A549 (cell line): ENCODE measurements around the gene AUTS2. TPM values are rescaled to one million over a fixed set of nuclear protein-coding genes. Genes with fewer than 3 reads are reported as not detected.

Experiments used
- ATAC-seq, 2 experiments: fragments of 200-7000 bp in 1 of 2; fragments of >200 bp in 1 of 2; cut with Nextera tagmentation in 1 of 2; cut with Tn5 transposase in 1 of 2; 3 replicates each; pipeline versions ENCODE4 v1.8.0 to v1.9.1; 2018 to 2020; ENCODE audit warnings: mild to moderate bottlenecking in 1 of 2, moderate library complexity in 1 of 2
- CTCF ChIA-PET: fragments of 300-600 bp; sonication (Branson Sonifier 250); formaldehyde crosslinking; extraction: SDS; loops from one replicate; lab custom pipeline; 2021; ENCODE audit warnings: antibody characterized with exemption, inconsistent platforms; lab: Yijun Ruan, JAX
- POLR2A ChIA-PET: fragments of 350-600 bp; formaldehyde crosslinking; extraction: SDS; loops from one replicate; lab custom pipeline; 2021; ENCODE audit warnings: antibody characterized with exemption, inconsistent platforms; lab: Yijun Ruan, JAX
- DNase-seq, 2 experiments: peaks; one replicate each; pipeline versions ENCODE4 v3.0.0 to v3.0.0-alpha.2; 2011 to 2016; ENCODE audit warnings: low read depth in 1 of 2, low spot score in 1 of 2
- FAIRE-seq: peaks from 2 replicates; lab custom pipeline; 2011; peaks lifted over from hg19 to GRCh38; lab: Jason Lieb, UNC
- H3K27ac ChIP-seq, 2 experiments: fragments of >200 bp; sonication (Bioruptor Twin); formaldehyde crosslinking; 3 replicates each; pipeline ENCODE4 v1.5.1; 2016 to 2017
- H3K4me1 ChIP-seq: fragments of >200 bp; sonication (Bioruptor Twin); formaldehyde crosslinking; 3 replicates; pipeline ENCODE4 v1.6.1; 2016
- H3K4me2 ChIP-seq: fragments of >200 bp; sonication (Bioruptor Twin); formaldehyde crosslinking; 3 replicates; pipeline ENCODE4 v1.6.1; 2016
- H3K4me3 ChIP-seq: fragments of >200 bp; sonication (Bioruptor Twin); formaldehyde crosslinking; 3 replicates; pipeline ENCODE4 v1.5.1; 2016
- H3K9me3 ChIP-seq: fragments of >200 bp; sonication (Bioruptor Twin); formaldehyde crosslinking; 3 replicates; pipeline ENCODE4 v1.6.1; 2016
- BHLHE40 ChIP-seq: IDR thresholded peaks from 2 replicates; pipeline ENCODE4 v1.6.1; 2012; ENCODE audit warnings: low read depth, low read length, inconsistent platforms
- CBX8 ChIP-seq: fragments of 200-600 bp; sonication (generic); IDR thresholded peaks from 2 replicates; pipeline ENCODE4 v1.6.1; 2016
- CHD4 ChIP-seq: fragments of 200-600 bp; sonication (generic); IDR thresholded peaks from 2 replicates; pipeline ENCODE4 v1.6.1; 2016; ENCODE audit warnings: antibody characterized with exemption, mild to moderate bottlenecking, borderline replicate concordance
- EP300 ChIP-seq, 2 experiments: fragments of >200 bp; sonication (Bioruptor Twin); formaldehyde crosslinking; IDR thresholded peaks; 2 replicates in 1 of 2; 3 replicates in 1 of 2; pipeline ENCODE4 v1.6.1; 2016 to 2017
- ESRRA ChIP-seq: fragments of 150-350 bp; IDR thresholded peaks from 2 replicates; pipeline ENCODE4 v1.6.1; 2014; ENCODE audit warnings: mild to moderate bottlenecking, low read length, borderline replicate concordance
- FOSB ChIP-seq: fragments of 250-450 bp; sonication (Bioruptor Pico); IDR thresholded peaks from 2 replicates; pipeline ENCODE4 v1.5.0; 2020; ENCODE audit warnings: mild to moderate bottlenecking, moderate library complexity
- FOSL2 ChIP-seq, 2 experiments: fragments of 450-650 bp in 1 of 2; fragments of >200 bp in 1 of 2; sonication (Bioruptor Twin) in 1 of 2; formaldehyde crosslinking; IDR thresholded peaks; 2 replicates each; pipeline versions ENCODE4 v1.5.0 to v1.6.1; 2016 to 2020; ENCODE audit warnings: mild to moderate bottlenecking in 1 of 2, moderate library complexity in 1 of 2
- GATA3 ChIP-seq: IDR thresholded peaks from 2 replicates; pipeline ENCODE4 v1.6.1; 2012; ENCODE audit warnings: borderline replicate concordance
- HDAC2 ChIP-seq: fragments of 200-600 bp; sonication (generic); IDR thresholded peaks from 2 replicates; pipeline ENCODE4 v1.6.1; 2016
- HEYL ChIP-seq: fragments of 250-450 bp; sonication (Bioruptor Pico); IDR thresholded peaks from 2 replicates; pipeline ENCODE4 v1.8.0; 2021; ENCODE audit warnings: mild to moderate bottlenecking, moderate library complexity
- HMGXB4 ChIP-seq: fragments of 250-450 bp; sonication (Bioruptor Pico); IDR thresholded peaks from 2 replicates; pipeline ENCODE4 v1.5.0; 2021; ENCODE audit warnings: mild to moderate bottlenecking, moderate library complexity, borderline replicate concordance
- JUN ChIP-seq, 2 experiments: fragments of >200 bp; sonication (Bioruptor Twin); formaldehyde crosslinking; IDR thresholded peaks; 2 replicates in 1 of 2; 3 replicates in 1 of 2; pipeline ENCODE4 v1.6.1; 2016 to 2017
- KDM1A ChIP-seq: fragments of 200-600 bp; sonication (generic); IDR thresholded peaks from 2 replicates; pipeline ENCODE4 v1.6.1; 2016; ENCODE audit warnings: low read depth, mild to moderate bottlenecking
- MAFK ChIP-seq: fragments of 450-650 bp; IDR thresholded peaks from 2 replicates; pipeline ENCODE4 v1.6.1; 2014; ENCODE audit not compliant: partially characterized antibody
- MAZ ChIP-seq: fragments of 150-350 bp; IDR thresholded peaks from 2 replicates; pipeline ENCODE4 v1.6.1; 2014; ENCODE audit warnings: antibody characterized with exemption, low read depth, low read length, borderline replicate concordance
- NR3C1 ChIP-seq: fragments of >200 bp; sonication (Bioruptor Twin); formaldehyde crosslinking; IDR thresholded peaks from 3 replicates; pipeline ENCODE4 v1.6.1; 2017
- PHF8 ChIP-seq: fragments of 200-600 bp; sonication (generic); IDR thresholded peaks from 2 replicates; pipeline ENCODE4 v1.6.1; 2016; ENCODE audit warnings: low read depth, mild to moderate bottlenecking, antibody characterized with exemption, moderate library complexity, borderline replicate concordance
- RAD21 ChIP-seq, 2 experiments: fragments of >200 bp in 1 of 2; sonication (Bioruptor Twin) in 1 of 2; formaldehyde crosslinking in 1 of 2; IDR thresholded peaks in 1 of 2; conservative IDR thresholded peaks in 1 of 2; 2 replicates in 1 of 2; 3 replicates in 1 of 2; pipeline ENCODE4 v1.6.1; 2012 to 2018; ENCODE audit warnings: inconsistent platforms in 1 of 2
- RNF2 ChIP-seq: fragments of 200-600 bp; sonication (generic); IDR thresholded peaks from 2 replicates; pipeline ENCODE4 v1.6.1; 2016; ENCODE audit warnings: low read depth, mild to moderate bottlenecking, antibody characterized with exemption, moderate library complexity, borderline replicate concordance
- TP53 ChIP-seq: fragments of 250-450 bp; sonication (Bioruptor Pico); IDR thresholded peaks from 2 replicates; pipeline ENCODE4 v1.5.0; 2021; ENCODE audit warnings: mild to moderate bottlenecking, moderate library complexity
- USF2 ChIP-seq: fragments of 450-650 bp; IDR thresholded peaks from 2 replicates; pipeline ENCODE4 v1.6.1; 2014; ENCODE audit warnings: antibody characterized with exemption
- ZC3H11A ChIP-seq: fragments of 450-650 bp; IDR thresholded peaks from 2 replicates; pipeline ENCODE4 v1.6.1; 2014; ENCODE audit warnings: antibody characterized with exemption, mild to moderate bottlenecking
- ZSCAN20 ChIP-seq: fragments of 250-450 bp; sonication (Bioruptor Pico); IDR thresholded peaks from 2 replicates; pipeline ENCODE4 v1.8.0; 2022; ENCODE audit warnings: mild to moderate bottlenecking, moderate library complexity
- WGBS: methylation state at CpG from one replicate; pipeline ENCODE4 v1.1.6; 2017; ENCODE audit errors: missing lambda C conversion rate; 5-methylcytosine and 5-hydroxymethylcytosine counted together
- polyA plus RNA-seq, 4 experiments: library from polyadenylated mRNA; depleted of rRNA in 3 of 4; stranded (reverse); fragments of >200 nt; fragmentation: RNase III in 1 of 4; extraction: RNeasy Plus Mini Kit Qiagen cat#74134 plus additional on column Dnase treatment in 1 of 4; gene quantifications; 2 replicates in 3 of 4; 3 replicates in 1 of 4; pipeline ENCODE4 v1.2.3, GENCODE V29; 2011 to 2017
- TF ChIP-seq, protein P1 (sequence below): IDR thresholded peaks from 2 replicates; pipeline ENCODE4 v1.6.1; 2012

The AUTS2 gene
- polyA plus RNA-seq, 2 of the 4 experiments (the other 2 are of a cell fraction), result 1.6 to 3.6 TPM

DNA sequence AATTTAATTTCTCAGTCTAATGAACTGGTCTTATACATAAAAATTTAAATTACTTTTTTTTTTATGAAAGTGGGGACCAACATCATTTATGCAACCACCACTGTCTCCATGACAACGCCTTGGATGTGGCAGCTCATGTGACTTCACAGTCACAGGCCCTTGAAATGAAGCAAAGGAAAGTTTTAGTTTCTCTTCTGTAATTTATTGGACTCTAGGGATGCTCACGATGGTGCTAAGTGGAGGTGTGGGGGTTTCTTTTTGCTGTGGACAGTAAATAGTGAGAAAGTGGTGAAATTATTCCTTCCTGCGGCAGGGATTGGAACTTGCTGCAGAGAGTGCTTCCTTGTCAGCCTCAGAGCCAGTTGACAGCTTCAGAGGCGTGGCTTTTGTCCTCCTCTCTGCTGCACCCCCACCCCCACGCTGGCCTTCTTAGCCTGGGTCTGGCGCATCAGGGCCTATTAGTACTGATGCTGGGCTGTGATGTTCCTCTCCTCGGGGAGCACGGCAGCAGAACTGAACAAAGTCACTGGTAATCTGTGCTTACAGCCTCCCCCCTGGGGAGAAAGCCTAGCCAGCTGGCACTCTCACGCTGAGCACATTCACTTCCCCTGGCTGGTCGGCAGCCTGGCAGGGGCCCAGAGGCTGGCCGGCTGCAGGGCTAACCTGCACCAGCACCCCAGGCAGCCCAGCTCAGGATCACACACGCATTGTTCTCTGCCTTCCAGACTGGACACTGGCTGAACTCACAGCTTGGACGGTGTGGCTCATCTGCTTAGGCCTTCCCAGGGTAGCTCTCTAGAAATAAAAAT lies 1016.2 kb downstream of the AUTS2 start:
- no peak for TF ChIP-seq HDAC2
- no peak for TF ChIP-seq FOSL2 (IDR thresholded peaks at IDR 0.05)
- no peak for TF ChIP-seq FOSL2 (CRISPR knock-in tag; IDR thresholded peaks at IDR 0.05)
- no peak for DNase-seq
- ChIA-PET CTCF (interaction anchor here (0.6 kb wide), 1 partner anchor 155 kb away, joined by 4 read pairs; no protein-coding TSS in a partner anchor), POLR2A (no interaction called here)
- WGBS, result 20% methylated on average over 10 of the region's 13 CpGs
- no peak for FAIRE-seq
- Histone ChIP-seq H3K4me3 (no peak overlapping the region), H3K4me1 (no peaks in the 10 kb centered on the region), H3K4me2 (no peak overlapping the region), H3K9me3 (0 out of 3 replicates have a peak, but pooled peaks cover 2% of the 10 kb centered on the region), H3K27ac (no peak overlapping the region)
- 0 out of 6 replicates have a peak, but pooled peaks of 1 of the 2 experiments have one; percentile 22 for ATAC-seq

DNA sequence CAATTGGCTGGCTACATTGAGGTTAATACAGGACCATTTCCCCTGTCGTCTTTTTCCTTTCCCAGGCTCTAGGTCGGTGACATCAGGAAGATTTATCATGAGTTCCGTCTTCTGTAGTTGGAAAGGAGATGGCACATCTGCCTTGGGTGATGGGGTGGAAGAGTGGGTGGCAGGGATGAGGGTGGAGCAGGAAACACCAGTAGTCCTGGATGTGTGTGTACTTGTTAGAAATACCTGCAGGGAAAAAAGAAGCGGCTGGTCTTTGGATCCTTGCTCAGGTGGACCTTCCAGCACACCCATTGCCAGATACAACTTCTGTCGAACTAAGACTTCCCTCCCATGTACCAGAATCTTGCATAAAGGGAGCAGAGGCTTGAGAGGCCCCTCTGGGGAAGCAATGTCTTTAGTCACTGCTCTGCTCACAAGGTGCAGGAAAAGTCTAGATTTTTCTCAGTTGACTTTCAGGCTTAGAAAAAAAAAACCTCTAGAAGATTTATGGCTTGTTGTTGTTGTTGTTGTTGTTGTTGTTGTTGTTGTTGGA lies 1016.9 kb downstream of the AUTS2 start:
- ATAC-seq, result no peak
- no peak overlapping the region for H3K4me3 ChIP-seq
- no peak for TF ChIP-seq BHLHE40
- TF ChIP-seq GATA3, result no peak
- TF ChIP-seq FOSB (CRISPR knock-in tag), result no peak
- no peak for TF ChIP-seq NR3C1
- TF ChIP-seq JUN (IDR thresholded peaks at IDR 0.05), result no peak
- CTCF ChIA-PET, result no interaction called here
- H3K9me3 ChIP-seq, result 0 out of 3 replicates have a peak, but pooled peaks cover under 1% of the 10 kb centered on the region
- no peak overlapping the region for H3K27ac ChIP-seq
- POLR2A ChIA-PET, result no interaction called here
- DNase-seq, result no peak
- H3K4me1 ChIP-seq, result no peaks in the 10 kb centered on the region
- no peak for FAIRE-seq
- no peak overlapping the region for H3K4me2 ChIP-seq
- 42% methylated on average over 5 of the region's 5 CpGs for WGBS

GRCh38 chr7:70616211-70616610 lies 1017.9 kb downstream of the AUTS2 start:
- ATAC-seq, result no peak
- ChIA-PET POLR2A (no interaction called here), CTCF (interaction anchor here (1.5 kb wide), 1 partner anchor 10 kb away, joined by 3 read pairs; no protein-coding TSS in a partner anchor)

More at GRCh38 chr7:70616211-70616610, 1017.9 kb downstream of the AUTS2 start:
- no peak overlapping the region for H3K4me3 ChIP-seq
- TF ChIP-seq HDAC2, result no peak
- TF ChIP-seq FOSB (CRISPR knock-in tag), result no peak
- TF ChIP-seq PHF8, result no peak
- no peak for TF ChIP-seq RAD21 (conservative IDR thresholded peaks at IDR 0.05 in 1 of 2, IDR thresholded peaks at IDR 0.05 in 1 of 2)
- TF ChIP-seq EP300 (IDR thresholded peaks at IDR 0.05), result no peak
- TF ChIP-seq ESRRA, result no peak
- TF ChIP-seq ZC3H11A, result no peak
- no peak for TF ChIP-seq USF2
- no peak for TF ChIP-seq CBX8
- no peak for TF ChIP-seq RNF2
- no peak for TF ChIP-seq TP53 (CRISPR knock-in tag)
- TF ChIP-seq HEYL (CRISPR knock-in tag), result no peak
- TF ChIP-seq CHD4, result no peak
- TF ChIP-seq MAFK, result no peak
- no peak for TF ChIP-seq HMGXB4 (CRISPR knock-in tag)
- no peak for TF ChIP-seq ZSCAN20
- no peak for TF ChIP-seq MAZ
- no peak for TF ChIP-seq KDM1A
- TF ChIP-seq, protein P1, sequence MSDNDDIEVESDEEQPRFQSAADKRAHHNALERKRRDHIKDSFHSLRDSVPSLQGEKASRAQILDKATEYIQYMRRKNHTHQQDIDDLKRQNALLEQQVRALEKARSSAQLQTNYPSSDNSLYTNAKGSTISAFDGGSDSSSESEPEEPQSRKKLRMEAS, result no peak
- no peak for TF ChIP-seq FOSL2 (IDR thresholded peaks at IDR 0.05)
- no peak for TF ChIP-seq FOSL2 (CRISPR knock-in tag; IDR thresholded peaks at IDR 0.05)
- TF ChIP-seq, all 56 proteins: peak for 0
- Histone ChIP-seq H3K9me3 (no peaks in the 10 kb centered on the region), H3K27ac (no peak overlapping the region), H3K4me2 (no peak overlapping the region), H3K4me1 (no peaks in the 10 kb centered on the region)
- FAIRE-seq (no peak), DNase-seq (no peak)
- 21% methylated on average over 5 of the region's 5 CpGs for WGBS
